IMR-90 (cell line): ENCODE measurements around the gene TCERG1L.

Experiments
- ELK1 ChIP-seq: fragments of 150-350 bp; IDR thresholded peaks from 2 replicates; pipeline ENCODE4 v1.6.1; 2016; ENCODE audit warnings: low read depth, mild to moderate bottlenecking, low read length, moderate library complexity, borderline replicate concordance
- POLR2A ChIP-seq: IDR thresholded peaks from 2 replicates; pipeline ENCODE4 v1.6.1; 2012; ENCODE audit warnings: mild to moderate bottlenecking, low read depth, low read length
- TF ChIP-seq, protein P1 (sequence below): conservative IDR thresholded peaks from 2 replicates; pipeline ENCODE4 v1.5.1; 2012; ENCODE audit warnings: mild to moderate bottlenecking, low read depth, low read length, improper control_type of control experiment

GRCh38 chr10:131350245-131350644 lies 38.7 kb upstream of the TCERG1L start:
- TF ChIP-seq ELK1, result no peak
- no peak for TF ChIP-seq POLR2A
- TF ChIP-seq, protein P1, sequence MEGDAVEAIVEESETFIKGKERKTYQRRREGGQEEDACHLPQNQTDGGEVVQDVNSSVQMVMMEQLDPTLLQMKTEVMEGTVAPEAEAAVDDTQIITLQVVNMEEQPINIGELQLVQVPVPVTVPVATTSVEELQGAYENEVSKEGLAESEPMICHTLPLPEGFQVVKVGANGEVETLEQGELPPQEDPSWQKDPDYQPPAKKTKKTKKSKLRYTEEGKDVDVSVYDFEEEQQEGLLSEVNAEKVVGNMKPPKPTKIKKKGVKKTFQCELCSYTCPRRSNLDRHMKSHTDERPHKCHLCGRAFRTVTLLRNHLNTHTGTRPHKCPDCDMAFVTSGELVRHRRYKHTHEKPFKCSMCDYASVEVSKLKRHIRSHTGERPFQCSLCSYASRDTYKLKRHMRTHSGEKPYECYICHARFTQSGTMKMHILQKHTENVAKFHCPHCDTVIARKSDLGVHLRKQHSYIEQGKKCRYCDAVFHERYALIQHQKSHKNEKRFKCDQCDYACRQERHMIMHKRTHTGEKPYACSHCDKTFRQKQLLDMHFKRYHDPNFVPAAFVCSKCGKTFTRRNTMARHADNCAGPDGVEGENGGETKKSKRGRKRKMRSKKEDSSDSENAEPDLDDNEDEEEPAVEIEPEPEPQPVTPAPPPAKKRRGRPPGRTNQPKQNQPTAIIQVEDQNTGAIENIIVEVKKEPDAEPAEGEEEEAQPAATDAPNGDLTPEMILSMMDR, result no peak
